ENCODE data around the gene PRICKLE2.

GRCh38 chr3:64134882-64135281, 90.4 kb downstream of the PRICKLE2 start:
- TF ChIP-seq CTCF (IDR thresholded peaks at IDR 0.05) (no peak), ZFX (IDR thresholded peaks at IDR 0.05; ENCODE audit: borderline replicate concordance) (no peak)
